Measurements from ENCODE around the gene LBHD1. TPM values are rescaled to one million over a fixed set of nuclear protein-coding genes. Genes with fewer than 3 reads are reported as not detected.
"Not testable (repeated sequence)": the region's sequence is repeated elsewhere in the genome, so short reads cannot be mapped to it uniquely, and the experiment has no call there.

The LBHD1 gene
- polyA plus RNA-seq, 1 experiment = 3.2 TPM

- no peak for TF ChIP-seq CTCF (IDR thresholded peaks at IDR 0.05; ENCODE audit: low read depth, low read length)
- no peak overlapping the region for H3K27ac ChIP-seq (ENCODE audit: low read depth, low read length)
- DNase-seq (ENCODE audit: low read depth, low spot score) = no peak
- ChIA-PET POLR2A (interaction anchor here (1.1 to 10.2 kb wide), 3 partner anchors 9 to 35 kb away, joined by 3 to 150 read pairs (median 4); partner anchors contain the start of genes B3GAT3, C11orf98, CSKMT and UQCC3), CTCF (interaction anchor here (0.7 to 0.8 kb wide), 2 partner anchors 37 to 45 kb away, joined by 3 read pairs; no protein-coding TSS in a partner anchor)
- H3K9me3 ChIP-seq (ENCODE audit: control insufficient read depth, insufficient read depth, low read length) = no peaks in the 10 kb centered on the region
- no peak overlapping the region for H3K4me3 ChIP-seq (ENCODE audit: low read depth, low read length)
- no peaks in the 10 kb centered on the region for H3K27me3 ChIP-seq (ENCODE audit: control insufficient read depth, insufficient read depth, low read length)
Observed at GRCh38 chr11:62656796-62657429, 15.2 kb downstream of the LBHD1 start.

GRCh38 chr11:62654297-62654696 is 17.8 kb downstream of the LBHD1 start:
- ChIA-PET CTCF (interaction anchor here (0.6 kb wide), 1 partner anchor 100 kb away, joined by 3 read pairs; the partner anchor contains the start of gene ZBTB3), POLR2A (interaction anchor here (0.7 to 10.2 kb wide), 3 partner anchors 11 to 1284 kb away, joined by 4 to 150 read pairs (median 5); partner anchors contain the start of genes C11orf98 and CSKMT)
- Histone ChIP-seq H3K27ac (ENCODE audit: low read depth, low read length) (no peak overlapping the region), H3K4me3 (ENCODE audit: low read depth, low read length) (no peak overlapping the region), H3K9me3 (ENCODE audit: control insufficient read depth, insufficient read depth, low read length) (no peaks in the 10 kb centered on the region), H3K27me3 (ENCODE audit: control insufficient read depth, insufficient read depth, low read length) (no peaks in the 10 kb centered on the region)
- TF ChIP-seq CTCF (IDR thresholded peaks at IDR 0.05; ENCODE audit: low read depth, low read length) = no peak
- DNase-seq (ENCODE audit: low read depth, low spot score) = no peak

GRCh38 chr11:62652161-62653006 is 19.7 kb downstream of the LBHD1 start:
- Histone ChIP-seq H3K27me3 (ENCODE audit: control insufficient read depth, insufficient read depth, low read length) (no peaks in the 10 kb centered on the region), H3K4me3 (ENCODE audit: low read depth, low read length) (peak overlapping the region; percentile 82), H3K27ac (ENCODE audit: low read depth, low read length) (peak overlapping the region; percentile 40), H3K9me3 (ENCODE audit: control insufficient read depth, insufficient read depth, low read length) (no peaks in the 10 kb centered on the region)
- no peak for DNase-seq (ENCODE audit: low read depth, low spot score)
- ChIA-PET POLR2A (interaction anchor here (0.6 to 10.2 kb wide), 15 partner anchors 8 to 257 kb away, joined by 3 to 150 read pairs (median 4); partner anchors contain the start of genes B3GAT3, C11orf98, CSKMT and EEF1G), CTCF (no interaction called here)
- TF ChIP-seq CTCF (IDR thresholded peaks at IDR 0.05; ENCODE audit: low read depth, low read length) = no peak

GRCh38 chr11:62650283-62650682 is 21.8 kb downstream of the LBHD1 start:
- DNase-seq (ENCODE audit: low read depth, low spot score); H3K4me3 ChIP-seq (ENCODE audit: low read depth, low read length); H3K27me3 ChIP-seq (ENCODE audit: control insufficient read depth, insufficient read depth, low read length); H3K27ac ChIP-seq (ENCODE audit: low read depth, low read length); H3K9me3 ChIP-seq (ENCODE audit: control insufficient read depth, insufficient read depth, low read length): not testable (repeated sequence)
- CTCF ChIA-PET = interaction anchor here (0.6 kb wide), 1 partner anchor 30 kb away, joined by 3 read pairs; no protein-coding TSS in a partner anchor
- POLR2A ChIA-PET = interaction anchor here (0.6 to 10.2 kb wide), 2 partner anchors 15 to 86 kb away, joined by 6 to 150 read pairs; partner anchors contain the start of genes C11orf98 and CSKMT

GRCh38 chr11:62649486-62649885 is 22.6 kb downstream of the LBHD1 start:
- ChIA-PET POLR2A (interaction anchor here (10.2 kb wide), 1 partner anchor 16 kb away, joined by 150 read pairs; the partner anchor contains the start of genes C11orf98 and CSKMT), CTCF (interaction anchor here (0.6 kb wide), 1 partner anchor 343 kb away, joined by 3 read pairs; no protein-coding TSS in a partner anchor)
- no peak for DNase-seq (ENCODE audit: low read depth, low spot score)
- no peak for TF ChIP-seq CTCF (IDR thresholded peaks at IDR 0.05; ENCODE audit: low read depth, low read length)
- H3K27me3 ChIP-seq (ENCODE audit: control insufficient read depth, insufficient read depth, low read length) = no peaks in the 10 kb centered on the region
- H3K9me3 ChIP-seq (ENCODE audit: control insufficient read depth, insufficient read depth, low read length) = peaks cover 6% of the 10 kb centered on the region; the same call in 1 of the 2 replicates
- H3K27ac ChIP-seq (ENCODE audit: low read depth, low read length) = no peak overlapping the region
- H3K4me3 ChIP-seq (ENCODE audit: low read depth, low read length) = no peak overlapping the region
